Measurements from ENCODE around the gene TSKU. TPM values are rescaled to one million over a fixed set of nuclear protein-coding genes. Genes with fewer than 3 reads are reported as not detected.

The TSKU gene
- total RNA-seq, 1 donor from 2014 or later: 16.3 TPM

- Histone ChIP-seq H3K9me3 (no peaks in the 10 kb centered on the region), H3K4me3 (no peak overlapping the region), H3K36me3 (no peaks in the 10 kb centered on the region), H3K27me3 (ENCODE audit: low read depth) (no peaks in the 10 kb centered on the region), H3K27ac (no peak overlapping the region), H3K4me1 (peaks cover 30% of the 10 kb centered on the region)
- ATAC-seq: no peak
- intact Hi-C loops (cut with DNase I): no loop called here
- DNase-seq: no peak
- TF ChIP-seq CTCF (IDR thresholded peaks at IDR 0.05): no peak
Measured at GRCh38 chr11:76841923-76842452, 58.8 kb downstream of the TSKU start.

DNA sequence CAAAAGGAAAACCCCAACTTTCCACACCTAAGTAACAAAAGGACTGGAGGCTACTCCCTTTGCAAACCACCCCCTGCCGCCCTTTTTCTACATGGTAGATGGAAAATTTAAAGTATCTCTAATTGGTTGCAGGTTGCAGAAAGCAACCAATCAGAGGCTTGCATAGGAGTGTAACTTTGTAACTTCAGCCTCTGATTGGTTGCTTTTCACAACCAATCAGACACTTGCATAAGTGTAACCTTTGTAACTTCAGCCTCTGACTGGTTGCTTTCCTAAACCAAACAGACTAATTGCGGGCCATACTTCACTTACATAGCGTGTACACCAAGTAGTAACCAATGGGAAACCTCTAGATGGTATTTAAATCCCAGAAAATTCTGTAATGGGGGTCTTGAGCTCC lies 60.8 kb downstream of the TSKU start:
- H3K4me3 ChIP-seq: no peak overlapping the region
- intact Hi-C loops (cut with DNase I): no loop called here
- DNase-seq: no peak
- no peaks in the 10 kb centered on the region for H3K27me3 ChIP-seq (ENCODE audit: low read depth)
- H3K27ac ChIP-seq: no peak overlapping the region
- ATAC-seq: no peak
- TF ChIP-seq CTCF (IDR thresholded peaks at IDR 0.05): no peak
- peaks cover 20% of the 10 kb centered on the region for H3K4me1 ChIP-seq
- no peaks in the 10 kb centered on the region for H3K9me3 ChIP-seq
- H3K36me3 ChIP-seq: no peaks in the 10 kb centered on the region

- no peaks in the 10 kb centered on the region for H3K9me3 ChIP-seq
- ATAC-seq (no peak), DNase-seq (no peak)
- intact Hi-C loops (cut with DNase I): no loop called here
- no peak overlapping the region for H3K4me3 ChIP-seq
- no peaks in the 10 kb centered on the region for H3K27me3 ChIP-seq (ENCODE audit: low read depth)
- TF ChIP-seq CTCF (IDR thresholded peaks at IDR 0.05): no peak
- H3K4me1 ChIP-seq: peaks cover 16% of the 10 kb centered on the region
- no peaks in the 10 kb centered on the region for H3K36me3 ChIP-seq
- H3K27ac ChIP-seq: no peak overlapping the region
Measured at GRCh38 chr11:76844511-76844910, 61.4 kb downstream of the TSKU start.

DNA sequence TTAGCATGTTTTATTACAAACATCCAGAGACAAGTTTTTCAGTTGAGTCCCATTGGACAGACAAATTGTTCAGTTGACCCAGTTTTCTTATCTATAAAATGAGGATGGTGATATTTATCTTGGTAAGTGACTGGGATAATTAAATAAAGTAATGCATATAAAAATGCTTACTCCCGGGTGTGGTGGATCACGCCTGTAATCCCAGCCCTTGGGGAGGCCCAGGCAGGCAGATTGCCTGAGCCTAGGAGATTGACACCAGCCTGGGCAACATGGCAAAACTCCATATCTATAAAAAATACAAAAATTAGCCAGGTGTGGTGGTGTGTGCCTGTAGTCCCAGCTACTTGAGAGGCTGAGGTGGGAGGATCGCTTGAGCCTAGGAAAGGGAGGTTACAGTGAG lies 61.9 kb downstream of the TSKU start:
- peaks cover 12% of the 10 kb centered on the region for H3K4me1 ChIP-seq
- no peak for ATAC-seq
- no peaks in the 10 kb centered on the region for H3K36me3 ChIP-seq
- no peak for DNase-seq
- no peak overlapping the region for H3K4me3 ChIP-seq
- TF ChIP-seq CTCF (IDR thresholded peaks at IDR 0.05): no peak
- no peak overlapping the region for H3K27ac ChIP-seq
- no peaks in the 10 kb centered on the region for H3K27me3 ChIP-seq (ENCODE audit: low read depth)
- H3K9me3 ChIP-seq: no peaks in the 10 kb centered on the region
- intact Hi-C loops (cut with DNase I): no loop called here

- ATAC-seq (no peak), DNase-seq (no peak)
- H3K9me3 ChIP-seq: no peaks in the 10 kb centered on the region
- no peaks in the 10 kb centered on the region for H3K36me3 ChIP-seq
- H3K27me3 ChIP-seq (ENCODE audit: low read depth): no peaks in the 10 kb centered on the region
- intact Hi-C loops (cut with DNase I): no loop called here
- peaks cover 12% of the 10 kb centered on the region for H3K4me1 ChIP-seq
- no peak for TF ChIP-seq CTCF (IDR thresholded peaks at IDR 0.05)
- H3K4me3 ChIP-seq: no peak overlapping the region
- no peak overlapping the region for H3K27ac ChIP-seq
Measured at GRCh38 chr11:76846441-76846840, 63.3 kb downstream of the TSKU start.

Other genes with a start within 250 kb of the TSKU start
- 121 TPM for gene LRRC32, start 112.6 kb upstream of the TSKU start, total RNA-seq
- gene ACER3, start 77.6 kb downstream of the TSKU start, total RNA-seq: 67.2 TPM